CD4-positive, alpha-beta T cell (primary cell): Measurements from ENCODE around the gene ACBD6. TPM values are rescaled to one million over a fixed set of nuclear protein-coding genes. Genes with fewer than 3 reads are reported as not detected.

Source experiments
- ATAC-seq: fragments of 200-7000 bp; cut with Tn5 transposase; one replicate; pipeline ENCODE4 v1.10.0; 2022; ENCODE audit warnings: mild to moderate bottlenecking; ENCODE audit not compliant: poor library complexity
- CTCF ChIA-PET: fragments of 350-600 bp; sonication (Branson Sonifier 250); formaldehyde crosslinking; loops from one replicate; lab custom pipeline; 2021; ENCODE audit warnings: antibody characterized with exemption, inconsistent platforms; lab: Charles Lee
- POLR2A ChIA-PET: fragments of 350-600 bp; sonication (Branson Sonifier 250); formaldehyde crosslinking; loops from one replicate; lab custom pipeline; 2021; ENCODE audit warnings: antibody characterized with exemption, inconsistent platforms; lab: Charles Lee
- DNase-seq, 14 experiments: peaks; one replicate each; pipeline ENCODE4 v3.0.0-alpha.2; 2013 to 2020; ENCODE audit warnings: mixed read lengths in 2 of 14
- H3K27ac ChIP-seq, 2 donors: one replicate each; pipeline versions ENCODE4 v1.5.1 to v1.7.0; 2013; ENCODE audit warnings: low read length in 2 of 2, low read depth in 1 of 2, mild to moderate bottlenecking in 1 of 2
- H3K27me3 ChIP-seq, 2 experiments: 1 replicate in 1 of 2; 2 replicates in 1 of 2; pipeline versions ENCODE4 v1.6.1 to v1.7.0; 2013; ENCODE audit warnings: low read length in 2 of 2, control low read depth in 1 of 2, mild to moderate bottlenecking in 1 of 2, moderate library complexity in 1 of 2; ENCODE audit not compliant: insufficient read depth in 2 of 2, control insufficient read depth in 1 of 2
- H3K36me3 ChIP-seq: one replicate; pipeline ENCODE4 v1.6.1; 2013; ENCODE audit warnings: low read length, control low read depth; ENCODE audit not compliant: insufficient read depth
- H3K4me1 ChIP-seq: one replicate; pipeline ENCODE4 v1.6.1; 2013; ENCODE audit warnings: low read length, control low read depth; ENCODE audit not compliant: insufficient read depth
- H3K4me3 ChIP-seq: one replicate; pipeline ENCODE4 v1.5.1; 2013; ENCODE audit warnings: mild to moderate bottlenecking, low read length, moderate library complexity
- H3K9me3 ChIP-seq, 2 experiments: 1 replicate in 1 of 2; 2 replicates in 1 of 2; pipeline versions ENCODE4 v1.6.1 to v1.7.0; 2013; ENCODE audit warnings: low read length in 2 of 2, mild to moderate bottlenecking in 2 of 2, control low read depth in 1 of 2, moderate library complexity in 1 of 2; ENCODE audit not compliant: control insufficient read depth in 1 of 2, insufficient read depth in 1 of 2
- H3K27ac Mint-ChIP-seq: one replicate; pipeline ENCODE4 v1.8.0; 2020; ENCODE audit warnings: mixed read lengths
- H3K27me3 Mint-ChIP-seq: one replicate; pipeline ENCODE4 v1.8.0; 2021; ENCODE audit warnings: mixed read lengths
- H3K36me3 Mint-ChIP-seq: one replicate; pipeline ENCODE4 v1.8.0; 2021; ENCODE audit warnings: low read depth, mixed read lengths
- H3K4me1 Mint-ChIP-seq: one replicate; pipeline ENCODE4 v1.8.0; 2021; ENCODE audit warnings: low read depth, mixed read lengths
- H3K4me3 Mint-ChIP-seq: one replicate; pipeline ENCODE4 v1.8.0; 2020; ENCODE audit warnings: mild to moderate bottlenecking, mixed read lengths
- H3K9me3 Mint-ChIP-seq: one replicate; pipeline ENCODE4 v1.8.0; 2020; ENCODE audit warnings: mixed read lengths
- CTCF ChIP-seq: fragments of 200-600 bp; IDR thresholded peaks from one replicate; pipeline ENCODE4 v1.8.0; 2022; ENCODE audit warnings: antibody characterized with exemption, mild to moderate bottlenecking
- intact Hi-C, 2 experiments: fragments of 100-400 bp; cut with DNase I in 1 of 2; cut with micrococcal nuclease in 1 of 2; formaldehyde crosslinking; loops; one replicate each; pipeline versions ENCODE4 v1.15.1 to v1.9.0; 2023 to 2025; cut with DNase I, micrococcal nuclease
- total RNA-seq, 174 experiments: library from RNA in 2 of 174; stranded (reverse) in 2 of 174; gene quantifications; one replicate each; pipeline ENCODE4 v1.2.3 and lab custom pipeline; 2021 to 2026

The ACBD6 gene
- total RNA-seq, 2 experiments from 2014 or later: 28.2 to 28.8 TPM

- H3K9me3 Mint-ChIP-seq: no peaks in the 10 kb centered on the region
- peaks cover 12% of the 10 kb centered on the region for H3K4me1 Mint-ChIP-seq
- Histone ChIP-seq H3K27ac (no peak overlapping the region), H3K4me3 (no peak overlapping the region), H3K27me3 (peaks cover 7 to 8% of the 10 kb centered on the region in 2 experiments), H3K36me3 (no peaks in the 10 kb centered on the region), H3K9me3 (no peaks in the 10 kb centered on the region), H3K4me1 (peaks cover 4% of the 10 kb centered on the region)
- no peak for TF ChIP-seq CTCF
- ATAC-seq: peak; percentile 47
- ChIA-PET POLR2A (interaction anchor here (1.2 kb wide), 1 partner anchor 353 kb away, joined by 3 read pairs; no protein-coding TSS in a partner anchor), CTCF (no interaction called here)
- DNase-seq: peak in 3 of 14 experiments; percentile 18 to 41 (median 29)
- H3K4me3 Mint-ChIP-seq: no peak overlapping the region
- intact Hi-C loops: loop anchor here in 1 of 2 experiments (10.0 kb wide), 1 partner anchor 633 kb away; the partner anchor contains the start of gene TOR1AIP2
- no peaks in the 10 kb centered on the region for H3K36me3 Mint-ChIP-seq
- H3K27ac Mint-ChIP-seq: no peak overlapping the region
- no peaks in the 10 kb centered on the region for H3K27me3 Mint-ChIP-seq
Measured at GRCh38 chr1:180507795-180508724, 5.7 kb upstream of the ACBD6 start.

GRCh38 chr1:180505732-180506335, 3.5 kb upstream of the ACBD6 start:
- ATAC-seq (no peak), DNase-seq (no peak)
- H3K27ac Mint-ChIP-seq: no peak overlapping the region
- Histone ChIP-seq H3K4me1 (peaks cover 15% of the 10 kb centered on the region), H3K36me3 (no peaks in the 10 kb centered on the region), H3K4me3 (no peak overlapping the region), H3K27me3 (no peaks in the 10 kb centered on the region), H3K27ac (no peak overlapping the region), H3K9me3 (no peaks in the 10 kb centered on the region)
- ChIA-PET POLR2A (no interaction called here), CTCF (interaction anchor here (1.2 kb wide), 1 partner anchor 10 kb away, joined by 3 read pairs; no protein-coding TSS in a partner anchor)
- peaks cover 31% of the 10 kb centered on the region for H3K4me1 Mint-ChIP-seq
- intact Hi-C loops: loop anchor here in 1 of 2 experiments (10.0 kb wide), 1 partner anchor 631 kb away; the partner anchor contains the start of gene TOR1AIP2
- peak overlapping the region; percentile 43 for H3K4me3 Mint-ChIP-seq
- H3K9me3 Mint-ChIP-seq: no peaks in the 10 kb centered on the region
- peaks cover 15% of the 10 kb centered on the region for H3K36me3 Mint-ChIP-seq
- no peaks in the 10 kb centered on the region for H3K27me3 Mint-ChIP-seq
- no peak for TF ChIP-seq CTCF

GRCh38 chr1:180504186-180504585, 1.8 kb upstream of the ACBD6 start:
- Histone ChIP-seq H3K4me3 (no peak overlapping the region), H3K27me3 (no peaks in the 10 kb centered on the region), H3K9me3 (no peaks in the 10 kb centered on the region), H3K27ac (no peak overlapping the region), H3K4me1 (peaks cover 23% of the 10 kb centered on the region), H3K36me3 (no peaks in the 10 kb centered on the region)
- CTCF ChIA-PET: interaction anchor here (0.8 to 1.1 kb wide), 2 partner anchors 11 to 26 kb away, joined by 3 to 4 read pairs; no protein-coding TSS in a partner anchor
- no peaks in the 10 kb centered on the region for H3K27me3 Mint-ChIP-seq
- TF ChIP-seq CTCF: no peak
- H3K27ac Mint-ChIP-seq: peak overlapping the region; percentile 73
- H3K4me1 Mint-ChIP-seq: peaks cover 44% of the 10 kb centered on the region
- POLR2A ChIA-PET: no interaction called here
- H3K9me3 Mint-ChIP-seq: no peaks in the 10 kb centered on the region
- intact Hi-C loops: loop anchor here (5.0 to 10.0 kb wide), 5 partner anchors 128 to 1482 kb away; partner anchors contain the start of genes XPR1 (in 2 of the 2), AXDND1 (in 1 of the 2), STX6 (in 1 of the 2) and TOR1AIP2 (in 1 of the 2)
- no peak for DNase-seq
- ATAC-seq: no peak
- peaks cover 16% of the 10 kb centered on the region for H3K36me3 Mint-ChIP-seq
- peak overlapping the region; percentile 68 for H3K4me3 Mint-ChIP-seq
